SK-MEL-5 (cell line): ENCODE data around the gene COX17. TPM values are rescaled to one million over a fixed set of nuclear protein-coding genes. Genes with fewer than 3 reads are reported as not detected.
A peak's percentile ranks its signal among the peaks of the same experiment; 100 is the strongest.

Experiments used
- DNase-seq: peaks from one replicate; pipeline ENCODE4 v3.0.0-alpha.2; 2016; ENCODE audit warnings: low read depth, low spot score
- in situ Hi-C: cut with HindIII; loops from 2 replicates; pipeline ENCODE4 v1.10.0; 2016; ENCODE audit warnings: low sequenced_read_pairs, high pct_unique_total_duplicates, low pct_unique_long_range_greater_than_20kb
- total RNA-seq: library from RNA; depleted of rRNA; stranded (reverse); fragments of >200 nt; shearing (Covaris generic); gene quantifications from 2 replicates; pipeline ENCODE4 v1.2.3, GENCODE V29; 2014

Gene COX17
- total RNA-seq, 1 experiment from 2014 or later, result 75.3 TPM

DNA sequence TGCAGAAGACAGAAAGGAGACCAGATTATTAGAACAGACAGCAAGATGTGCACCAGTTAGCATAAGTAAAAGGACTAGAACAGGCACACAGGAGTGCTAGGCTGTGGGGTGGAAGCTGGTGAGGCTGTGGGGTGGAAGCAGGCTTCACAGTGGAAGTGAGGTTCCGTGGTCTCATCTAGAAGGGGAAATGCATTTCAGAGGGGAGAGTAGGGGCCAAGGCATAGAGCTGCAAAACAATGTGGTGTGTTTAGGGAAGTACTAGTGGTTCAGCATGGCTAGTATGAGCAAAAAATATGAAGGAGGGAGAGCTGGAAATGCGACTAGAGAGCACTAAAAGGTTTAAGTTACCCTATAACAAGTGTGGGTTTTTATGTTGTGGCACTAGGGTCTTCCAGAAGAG is 23.3 kb downstream of the COX17 start:
- in situ Hi-C loops, result no loop called here
- no peak for DNase-seq

DNA sequence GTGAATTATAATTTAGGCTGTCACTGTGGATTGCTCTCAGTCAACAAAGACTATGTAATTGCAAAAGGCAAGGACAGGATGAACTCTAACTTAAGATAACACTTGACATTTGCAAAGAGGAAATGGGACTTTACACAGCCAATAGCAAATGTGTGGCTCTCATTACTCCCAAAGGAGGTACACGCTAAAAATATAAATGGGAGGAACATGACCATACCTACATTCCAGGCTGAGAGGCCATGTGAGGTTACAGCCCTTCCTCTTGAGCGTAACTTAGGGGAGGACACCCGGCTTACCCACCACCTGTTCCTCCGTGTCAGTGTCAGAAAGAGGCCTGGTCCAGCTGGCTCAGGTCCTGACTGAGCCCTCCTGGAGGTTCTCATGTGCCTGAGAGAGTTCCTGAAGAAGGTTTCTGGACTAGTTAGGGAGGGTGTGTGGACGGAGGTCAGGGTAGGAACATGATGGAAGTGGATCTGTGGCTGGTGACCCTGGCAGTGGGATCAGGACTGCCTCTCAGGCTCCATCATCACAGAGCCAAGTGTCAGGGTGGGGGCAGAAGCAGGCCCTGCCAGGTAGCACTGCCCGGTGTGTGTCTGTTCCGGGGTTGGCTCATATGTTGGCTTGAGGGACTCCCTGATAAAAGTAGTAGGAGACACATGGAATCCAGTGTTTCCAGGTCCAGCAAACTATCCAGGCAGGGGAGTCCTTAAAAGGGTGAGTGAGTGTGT is 24.7 kb downstream of the COX17 start:
- in situ Hi-C loops, result no loop called here
- DNase-seq, result no peak

DNA sequence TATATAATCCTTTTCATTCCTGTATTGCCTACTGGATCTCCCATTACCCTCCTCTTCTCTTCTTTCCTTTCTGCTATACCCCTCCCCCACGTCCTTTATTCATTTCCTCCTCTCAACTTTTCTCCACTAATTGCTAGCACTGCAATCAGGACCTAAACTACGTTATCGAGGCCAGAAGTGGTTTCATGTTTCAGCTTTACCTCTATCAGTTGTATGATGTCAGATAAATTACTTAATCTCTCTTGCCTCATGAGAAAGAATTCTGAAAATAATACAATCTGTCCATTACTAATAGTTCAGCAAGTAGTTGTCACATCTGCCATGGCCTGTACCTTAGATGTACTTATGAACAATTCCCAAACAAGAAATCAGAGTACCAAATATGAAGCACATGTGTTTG is 27.4 kb downstream of the COX17 start:
- in situ Hi-C loops, result no loop called here
- no peak for DNase-seq

DNA sequence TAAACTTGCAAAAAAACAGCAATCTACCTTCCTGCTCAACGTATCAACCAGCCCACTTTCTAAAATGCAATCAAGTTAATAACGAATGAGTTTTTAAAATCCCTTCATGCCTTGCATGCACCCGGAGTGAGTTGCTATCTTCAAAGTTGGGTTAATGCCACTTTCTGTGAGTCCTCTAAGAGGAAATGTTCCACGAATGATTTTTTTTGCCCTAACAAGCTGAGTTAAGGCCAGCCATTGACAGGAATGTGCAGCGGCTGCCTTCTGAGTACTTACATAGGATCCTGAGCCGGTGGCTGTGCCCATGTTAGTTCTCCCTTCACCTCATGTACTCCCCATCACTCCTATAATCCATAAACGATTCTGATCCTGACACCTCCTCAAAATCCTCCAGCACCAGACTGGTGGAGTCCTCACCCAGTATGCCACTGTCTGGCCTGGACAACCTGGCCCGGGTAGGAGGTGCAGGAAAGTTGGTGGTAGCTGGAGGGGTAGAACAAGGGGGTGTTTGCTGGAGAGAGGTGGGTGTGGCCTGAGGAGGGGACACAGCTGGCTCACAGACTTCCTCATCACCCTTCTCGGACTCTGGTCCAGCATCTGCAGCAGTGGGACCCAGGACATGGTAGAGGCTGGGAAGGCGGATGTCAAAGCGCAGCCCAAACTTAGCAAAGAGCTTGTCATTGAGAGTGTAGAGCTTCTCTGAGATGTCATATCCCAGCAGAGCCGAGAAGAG is 29.2 kb downstream of the COX17 start:
- no peak for DNase-seq
- in situ Hi-C loops, result no loop called here

DNA sequence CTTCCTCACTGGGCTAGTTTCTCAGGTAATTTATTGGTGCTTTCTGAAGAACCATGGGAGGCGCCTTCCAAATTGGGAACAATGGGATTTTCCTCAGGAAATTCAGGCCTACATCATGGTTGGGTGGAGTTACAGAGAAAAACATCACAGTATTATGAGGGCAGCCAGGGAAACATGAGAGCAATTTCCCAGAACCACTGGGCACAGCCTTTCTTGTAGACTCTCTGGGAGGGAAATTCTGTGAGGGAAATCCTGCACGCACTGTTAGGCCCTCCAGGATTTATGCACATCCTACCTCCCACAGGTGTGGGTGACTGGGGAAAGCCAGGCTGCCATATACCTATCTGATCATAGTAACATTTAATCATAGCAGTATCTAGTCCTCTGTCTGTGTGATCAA is 30.0 kb downstream of the COX17 start:
- in situ Hi-C loops, result no loop called here
- no peak for DNase-seq

DNA sequence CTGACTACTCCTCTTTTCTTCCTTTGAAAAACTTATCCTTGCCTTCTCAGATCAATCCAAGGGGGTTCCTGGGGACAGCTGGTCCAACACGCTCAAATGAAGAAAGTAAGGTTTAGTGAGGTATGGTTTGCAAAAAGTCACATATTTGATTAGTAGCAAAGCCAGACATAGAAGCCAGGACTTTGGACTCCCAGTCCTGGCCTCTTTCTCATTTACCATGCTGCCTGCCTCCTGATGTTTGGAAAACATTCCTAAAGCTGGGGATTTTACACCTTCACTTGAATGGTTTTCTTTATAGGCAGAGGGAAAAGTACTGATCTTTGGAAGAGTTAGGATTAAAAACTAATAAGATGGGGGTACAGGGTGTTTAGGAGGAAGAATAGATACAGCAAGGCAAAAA is 31.4 kb downstream of the COX17 start:
- in situ Hi-C loops, result no loop called here
- no peak for DNase-seq

DNA sequence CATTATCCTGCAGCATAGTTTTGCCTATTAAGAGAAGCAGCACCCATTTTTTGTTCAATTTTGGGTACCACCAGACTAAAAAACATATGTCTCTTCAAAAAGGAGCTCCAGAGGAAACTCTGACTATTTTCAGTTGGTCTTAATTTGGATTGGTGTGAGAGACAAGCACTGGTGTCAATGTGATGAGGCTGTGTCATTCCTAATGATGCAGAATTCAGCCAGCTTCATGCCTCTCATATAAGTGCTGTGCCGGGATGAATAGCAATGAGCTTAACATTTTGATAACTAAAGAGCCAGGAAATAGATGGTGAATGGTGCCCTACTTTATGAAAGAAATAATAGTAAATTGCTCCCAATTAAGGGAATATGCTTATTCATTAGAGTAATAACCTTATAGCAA is 32.7 kb downstream of the COX17 start:
- in situ Hi-C loops, result no loop called here
- DNase-seq, result no peak

DNA sequence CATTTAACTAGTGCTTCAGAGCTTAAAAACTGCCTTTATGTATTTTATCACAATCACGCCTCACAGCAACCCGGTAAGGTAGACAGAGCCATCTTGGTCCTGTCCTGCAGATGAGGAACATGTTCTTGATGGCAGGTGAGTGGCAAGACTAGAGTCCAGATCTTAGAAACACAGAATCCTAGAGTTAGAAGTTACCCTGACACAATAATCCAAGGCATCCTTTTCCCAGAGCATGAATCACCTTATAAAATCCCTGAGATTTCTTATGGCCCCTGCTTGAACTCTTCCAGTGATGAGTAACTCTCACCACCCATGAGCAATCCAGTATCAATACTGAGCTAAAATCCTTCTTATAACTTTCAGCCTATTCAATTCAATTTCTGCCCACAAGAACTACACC is 33.7 kb downstream of the COX17 start:
- DNase-seq, result no peak
- in situ Hi-C loops, result no loop called here

DNA sequence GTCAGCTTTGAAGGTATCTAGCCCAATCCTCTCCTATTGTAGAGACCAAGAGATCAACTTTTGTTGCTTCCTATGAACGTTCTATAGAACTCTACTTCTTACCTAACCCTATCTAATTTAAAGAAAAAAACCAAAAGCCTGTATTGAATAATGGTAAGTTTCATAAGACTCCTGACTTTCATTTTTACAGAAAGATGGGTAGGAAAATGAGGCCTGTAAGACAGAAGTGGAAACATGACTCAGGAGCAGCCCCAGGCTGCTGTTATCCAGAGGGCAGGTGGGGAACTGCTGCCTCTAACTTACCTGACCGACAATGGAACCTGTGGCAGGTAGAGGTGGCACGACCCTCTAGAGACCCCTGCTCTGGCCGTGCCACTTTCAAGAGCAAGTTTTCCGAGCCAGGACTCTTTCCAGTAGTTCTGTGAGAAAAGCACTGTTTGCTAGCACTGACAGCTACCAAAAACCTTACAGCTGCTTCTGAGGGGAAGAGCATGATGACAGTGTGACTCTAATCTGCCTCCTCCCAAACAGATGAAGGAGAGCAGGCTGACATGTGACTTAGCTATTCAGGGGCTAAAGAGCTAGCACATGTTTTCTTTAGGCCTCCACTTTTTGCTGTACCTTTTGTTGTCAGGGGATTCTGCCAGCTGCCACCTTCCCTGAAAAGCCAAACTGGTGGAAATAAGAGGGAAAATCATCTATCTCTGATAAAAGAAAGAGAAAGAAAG is 34.3 kb downstream of the COX17 start:
- DNase-seq, result peak; percentile 21
- in situ Hi-C loops, result no loop called here

DNA sequence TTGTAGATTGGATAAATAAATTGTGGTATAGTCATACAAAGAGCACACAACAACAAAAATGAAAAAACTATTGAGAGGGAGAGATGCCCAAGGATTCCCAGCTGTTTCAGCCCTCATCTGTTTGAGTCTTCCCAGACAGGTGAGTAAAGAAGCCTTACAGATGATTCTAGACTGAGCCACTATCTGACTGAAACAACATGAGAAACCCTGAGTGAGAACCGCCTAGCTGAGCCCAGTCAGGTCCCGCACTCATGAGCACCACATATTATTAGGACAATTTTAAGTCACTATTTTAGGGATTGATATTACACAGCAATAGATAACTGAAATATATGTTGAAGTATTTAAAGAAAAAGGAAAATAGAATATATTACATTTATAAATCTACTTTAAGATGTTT is 35.8 kb downstream of the COX17 start:
- in situ Hi-C loops, result no loop called here
- DNase-seq, result no peak

DNA sequence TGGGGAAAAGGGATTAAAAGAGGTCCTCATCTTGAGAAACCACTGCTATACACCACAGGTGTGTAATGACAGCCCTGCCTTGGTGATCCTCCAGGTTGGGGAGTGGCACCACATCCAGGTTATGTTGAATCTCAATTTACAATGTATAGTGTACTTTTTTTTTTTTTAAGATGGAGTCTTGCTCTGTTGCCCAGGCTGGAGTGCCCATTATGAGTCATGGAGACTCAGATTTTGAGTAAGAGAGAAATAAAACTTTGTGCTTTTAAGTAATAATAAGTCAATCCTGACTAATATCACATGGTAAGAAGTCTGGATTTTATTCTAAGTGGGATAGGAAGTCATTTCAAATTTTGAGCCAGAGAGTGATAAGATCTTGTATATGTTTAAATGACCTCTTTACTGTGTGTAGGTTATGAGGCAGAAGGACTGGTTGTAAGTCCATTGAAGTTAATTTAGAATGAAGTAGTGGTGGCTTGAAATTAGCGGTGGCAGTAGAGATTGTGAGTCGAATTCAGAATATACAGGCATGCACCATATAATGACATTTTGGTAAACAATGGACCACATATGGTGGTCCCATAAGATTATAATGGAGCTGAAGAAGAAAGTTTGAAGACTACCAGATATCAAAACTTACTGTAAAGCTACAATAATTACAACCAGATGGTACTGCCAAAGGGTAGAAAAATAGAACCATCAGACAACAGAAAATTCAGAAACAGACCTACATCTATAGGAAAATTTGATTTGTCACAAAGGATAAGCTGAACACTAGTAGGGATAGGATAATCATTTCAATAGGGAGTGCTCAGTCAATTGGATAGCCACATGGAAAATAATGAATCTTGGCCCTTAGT is 37.5 kb downstream of the COX17 start:
- in situ Hi-C loops, result no loop called here
- no peak for DNase-seq

DNA sequence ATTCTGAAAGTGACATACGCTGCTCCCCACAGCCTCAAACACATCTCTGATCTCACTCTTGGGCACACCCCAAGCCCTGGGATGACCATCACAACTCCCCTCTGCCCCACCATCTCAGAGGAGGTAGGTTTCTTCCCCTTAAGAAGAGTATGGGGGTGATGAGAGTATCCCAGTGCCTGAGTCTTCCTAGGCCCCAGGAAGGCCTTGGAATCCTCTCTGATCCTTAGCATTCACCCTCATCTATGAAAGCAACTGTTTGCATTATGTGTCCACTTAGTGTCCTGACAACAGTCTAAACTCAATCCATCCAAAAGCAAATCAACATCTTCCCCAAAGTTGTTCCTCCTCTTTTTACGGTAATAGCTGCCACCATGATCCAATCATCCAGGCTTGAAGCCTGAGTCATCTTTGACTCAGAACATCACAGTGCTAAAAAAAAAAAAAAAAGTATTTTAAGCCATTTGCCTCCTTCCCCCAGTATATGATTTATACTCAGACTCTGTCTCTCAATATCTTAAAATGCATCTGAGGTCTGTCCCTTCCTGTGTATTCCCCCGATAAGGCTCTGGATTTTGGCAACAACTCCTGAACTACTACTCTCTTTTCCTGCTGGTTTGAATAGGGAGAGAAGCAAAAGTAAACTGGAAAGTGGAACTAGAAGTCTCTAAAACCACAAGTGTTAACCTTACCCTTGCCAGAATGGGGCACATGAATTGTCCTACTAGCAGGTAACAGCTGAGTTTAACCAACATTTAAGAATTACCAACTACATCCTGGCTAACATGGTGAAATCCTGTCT is 39.3 kb downstream of the COX17 start:
- no peak for DNase-seq
- in situ Hi-C loops, result no loop called here

DNA sequence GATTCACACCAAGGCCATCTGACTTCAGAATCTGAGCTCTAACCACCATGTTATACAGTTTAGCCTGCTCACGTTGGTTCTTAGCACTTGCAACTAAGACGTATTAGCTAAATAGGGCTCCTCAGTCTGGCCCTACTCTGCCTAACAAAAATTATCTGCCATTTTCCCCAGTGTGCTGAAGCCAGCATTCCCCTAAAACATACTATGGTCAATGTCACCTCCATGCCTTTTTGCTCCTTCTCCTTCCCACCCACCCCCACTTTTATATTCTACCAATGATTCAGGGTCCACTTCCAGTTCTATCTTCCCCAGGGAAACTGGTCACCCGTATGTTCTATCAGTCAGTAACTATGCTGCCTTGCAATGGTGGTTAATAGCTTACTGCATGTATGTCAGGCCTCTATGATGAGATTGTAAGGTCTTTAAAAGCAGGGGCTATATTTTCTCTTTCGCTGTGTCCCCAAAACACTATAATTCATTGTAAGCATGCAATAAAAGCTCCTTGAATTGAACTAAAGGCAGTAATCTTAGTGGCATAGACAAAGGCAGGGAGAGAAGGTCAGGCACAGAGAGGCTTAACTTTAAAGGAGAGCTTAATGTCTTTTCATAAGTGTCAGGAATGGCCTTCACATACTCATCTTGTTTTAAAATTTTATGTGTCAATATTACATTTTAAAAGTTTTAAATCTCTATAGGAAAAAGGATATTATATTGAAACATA is 40.2 kb downstream of the COX17 start:
- in situ Hi-C loops, result no loop called here
- no peak for DNase-seq

DNA sequence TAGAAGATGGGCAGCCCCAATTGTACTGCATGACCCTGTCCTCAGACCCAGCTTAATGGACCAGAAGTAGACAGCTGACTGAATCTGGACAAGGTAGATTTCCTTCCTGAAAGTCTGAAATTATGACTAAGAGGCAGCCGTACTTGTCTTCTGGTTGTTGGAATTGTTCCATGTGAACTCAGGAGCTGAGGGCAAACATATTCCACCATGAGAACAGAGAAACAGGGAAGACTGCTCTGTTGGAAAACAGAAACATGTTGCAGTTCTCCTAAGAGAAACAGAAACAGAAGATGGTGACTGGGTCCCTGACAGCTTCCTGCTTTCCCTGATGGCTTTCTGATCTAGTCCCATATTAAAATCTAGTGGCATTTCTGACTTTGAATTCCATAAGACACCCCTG is 41.0 kb downstream of the COX17 start:
- DNase-seq, result no peak
- in situ Hi-C loops, result no loop called here

DNA sequence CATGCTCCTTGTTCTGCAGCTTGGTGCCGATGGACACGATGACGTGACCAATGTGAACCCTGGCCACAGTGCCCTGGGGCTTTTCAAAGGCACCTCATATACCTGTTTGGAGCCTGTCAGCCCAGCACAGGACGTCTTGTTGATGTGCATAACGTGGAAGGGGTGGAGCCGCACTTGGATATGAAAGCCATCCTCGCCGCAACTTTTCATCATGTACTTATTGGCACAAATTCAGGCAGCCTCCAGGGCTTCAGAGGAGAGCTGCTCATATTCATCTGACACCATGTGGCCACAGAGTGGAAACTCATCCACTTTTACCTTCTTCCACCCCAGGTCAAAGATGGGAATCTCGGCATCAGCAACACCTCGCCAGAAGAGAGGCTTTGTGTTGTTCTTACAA is 41.5 kb downstream of the COX17 start:
- in situ Hi-C loops, result no loop called here
- no peak for DNase-seq

DNA sequence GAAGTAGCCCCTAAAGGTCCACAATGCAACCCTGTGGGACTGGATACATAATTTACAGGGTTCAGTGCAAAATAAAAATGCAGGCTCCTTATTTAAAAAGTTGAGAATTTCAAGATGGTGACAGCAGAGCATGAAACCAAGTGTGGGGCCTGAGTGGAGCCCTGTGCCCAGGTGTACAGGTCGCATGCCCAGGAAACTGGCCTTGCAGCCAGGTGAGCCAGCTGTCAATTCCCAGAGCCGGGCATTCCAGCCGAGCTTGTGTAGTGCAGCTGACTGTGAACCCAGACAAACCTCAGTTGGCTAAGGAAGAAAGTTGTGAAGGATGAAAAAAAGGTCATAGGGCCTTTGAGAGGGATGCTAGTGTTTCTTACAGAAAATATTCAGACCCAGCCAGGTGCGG is 44.4 kb downstream of the COX17 start:
- in situ Hi-C loops, result no loop called here
- DNase-seq, result no peak

DNA sequence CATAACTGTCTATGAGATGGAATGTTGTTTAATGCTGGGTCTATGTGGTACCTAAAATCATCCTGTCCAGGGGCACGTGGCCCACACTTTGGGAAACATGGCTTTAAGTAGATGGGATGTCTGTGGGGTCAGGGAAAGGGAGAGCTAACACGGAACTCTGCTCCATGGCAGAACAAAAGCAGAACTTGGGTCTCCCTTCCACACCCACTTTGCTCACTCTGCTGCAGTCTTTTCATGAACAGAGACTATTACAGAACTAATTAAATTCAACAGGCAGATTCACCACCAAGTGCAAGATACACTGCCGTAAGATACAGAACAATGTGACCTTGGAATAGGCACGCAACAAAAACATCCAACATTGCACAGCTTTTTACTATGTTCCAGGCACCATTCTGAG is 45.0 kb downstream of the COX17 start:
- no peak for DNase-seq
- in situ Hi-C loops, result no loop called here
